Esophagus muscularis mucosa (tissue), 3 donors: ENCODE results near the gene CCDC187.

Experiments used
- POLR2A ChIP-seq: fragments of 450-650 bp; IDR thresholded peaks from one replicate; pipeline ENCODE4 v1.6.1; 2017; ENCODE audit warnings: antibody characterized with exemption, moderate library complexity, mild to moderate bottlenecking, low read depth
- TF ChIP-seq, protein P1 (sequence below), 3 experiments: fragments of 200-600 bp in 2 of 3; fragments of 450-650 bp in 1 of 3; sonication (generic) in 2 of 3; IDR thresholded peaks; one replicate each; pipeline ENCODE4 v1.5.1; 2017 to 2019; ENCODE audit warnings: antibody characterized with exemption in 3 of 3, mild to moderate bottlenecking in 2 of 3, moderate library complexity in 1 of 3

DNA sequence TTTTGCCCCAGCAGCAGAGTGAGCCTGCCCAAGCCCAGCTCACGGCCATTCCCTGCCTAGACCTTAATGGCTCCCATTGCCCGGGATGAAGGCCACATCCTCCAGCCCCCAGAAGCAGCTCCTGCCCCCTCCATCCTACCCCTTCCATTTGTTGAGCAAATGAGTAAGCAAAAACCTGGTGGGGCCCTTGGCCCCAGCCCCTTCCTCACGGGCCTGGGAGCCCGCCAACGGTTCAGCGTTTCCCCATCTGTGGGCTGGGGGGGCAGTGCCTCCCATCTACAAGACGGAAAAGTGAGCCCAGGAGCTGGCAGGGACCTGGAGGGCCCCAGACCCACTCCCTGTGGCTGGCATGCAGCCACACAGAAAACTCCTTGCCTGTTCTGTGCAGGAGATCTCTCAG, 4.4 kb downstream of the CCDC187 start:
- TF ChIP-seq, protein P1, sequence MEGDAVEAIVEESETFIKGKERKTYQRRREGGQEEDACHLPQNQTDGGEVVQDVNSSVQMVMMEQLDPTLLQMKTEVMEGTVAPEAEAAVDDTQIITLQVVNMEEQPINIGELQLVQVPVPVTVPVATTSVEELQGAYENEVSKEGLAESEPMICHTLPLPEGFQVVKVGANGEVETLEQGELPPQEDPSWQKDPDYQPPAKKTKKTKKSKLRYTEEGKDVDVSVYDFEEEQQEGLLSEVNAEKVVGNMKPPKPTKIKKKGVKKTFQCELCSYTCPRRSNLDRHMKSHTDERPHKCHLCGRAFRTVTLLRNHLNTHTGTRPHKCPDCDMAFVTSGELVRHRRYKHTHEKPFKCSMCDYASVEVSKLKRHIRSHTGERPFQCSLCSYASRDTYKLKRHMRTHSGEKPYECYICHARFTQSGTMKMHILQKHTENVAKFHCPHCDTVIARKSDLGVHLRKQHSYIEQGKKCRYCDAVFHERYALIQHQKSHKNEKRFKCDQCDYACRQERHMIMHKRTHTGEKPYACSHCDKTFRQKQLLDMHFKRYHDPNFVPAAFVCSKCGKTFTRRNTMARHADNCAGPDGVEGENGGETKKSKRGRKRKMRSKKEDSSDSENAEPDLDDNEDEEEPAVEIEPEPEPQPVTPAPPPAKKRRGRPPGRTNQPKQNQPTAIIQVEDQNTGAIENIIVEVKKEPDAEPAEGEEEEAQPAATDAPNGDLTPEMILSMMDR (IDR thresholded peaks at IDR 0.05): no peak
- TF ChIP-seq POLR2A: no peak
